Ovary (tissue), 3 donors: ENCODE measurements around the gene IL3RA.

ENCODE experiments used
- CTCF ChIP-seq, 3 donors: fragments of 450-650 bp in 2 of 3; fragments of 200-600 bp in 1 of 3; IDR thresholded peaks; one replicate each; pipeline versions ENCODE4 v1.5.1 to v1.8.0; 2016 to 2022; ENCODE audit warnings: antibody characterized with exemption in 3 of 3, mild to moderate bottlenecking in 1 of 3
- EP300 ChIP-seq: sonication (generic); formaldehyde crosslinking; IDR thresholded peaks from one replicate; pipeline ENCODE4 v1.6.1; 2017; ENCODE audit warnings: antibody characterized with exemption
- donor health status: DM: no; HTN: no; CAD: no.

GRCh38 chrX:1419545-1420355 is 83.2 kb downstream of the IL3RA start:
- no peak for TF ChIP-seq CTCF (IDR thresholded peaks at IDR 0.05)
- TF ChIP-seq EP300: no peak
